ENCODE results near the gene PLEKHG3.

DNA sequence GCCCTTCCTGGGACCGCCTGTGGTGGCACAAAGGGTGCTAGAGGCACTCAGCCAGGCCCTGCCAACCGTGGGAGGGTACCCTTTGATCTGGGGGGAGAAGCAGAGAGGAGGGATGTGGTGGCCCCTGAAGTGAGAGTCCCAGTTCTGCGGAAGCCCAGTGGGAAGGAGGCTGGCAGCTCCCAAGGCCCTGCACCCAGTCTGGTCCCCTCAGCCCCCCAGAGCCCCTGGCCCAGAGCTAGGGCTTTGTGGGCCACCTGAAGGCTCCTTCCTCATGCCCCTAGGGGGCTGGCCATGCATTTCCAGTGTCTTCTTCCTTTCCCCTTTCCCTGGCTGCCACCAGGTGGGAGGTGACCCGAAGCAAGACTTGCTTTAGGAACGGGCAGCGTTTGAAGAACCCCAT, 44.3 kb downstream of the PLEKHG3 start:
- TF ChIP-seq, protein P1, sequence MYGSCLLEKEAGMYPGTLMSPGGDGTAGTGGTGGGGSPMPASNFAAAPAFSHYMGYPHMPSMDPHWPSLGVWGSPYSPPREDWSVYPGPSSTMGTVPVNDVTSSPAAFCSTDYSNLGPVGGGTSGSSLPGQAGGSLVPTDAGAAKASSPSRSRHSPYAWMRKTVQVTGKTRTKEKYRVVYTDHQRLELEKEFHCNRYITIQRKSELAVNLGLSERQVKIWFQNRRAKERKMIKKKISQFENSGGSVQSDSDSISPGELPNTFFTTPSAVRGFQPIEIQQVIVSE (CRISPR knock-in tag; IDR thresholded peaks at IDR 0.05; ENCODE audit: borderline replicate concordance), result no peak
- TF ChIP-seq, protein P2, sequence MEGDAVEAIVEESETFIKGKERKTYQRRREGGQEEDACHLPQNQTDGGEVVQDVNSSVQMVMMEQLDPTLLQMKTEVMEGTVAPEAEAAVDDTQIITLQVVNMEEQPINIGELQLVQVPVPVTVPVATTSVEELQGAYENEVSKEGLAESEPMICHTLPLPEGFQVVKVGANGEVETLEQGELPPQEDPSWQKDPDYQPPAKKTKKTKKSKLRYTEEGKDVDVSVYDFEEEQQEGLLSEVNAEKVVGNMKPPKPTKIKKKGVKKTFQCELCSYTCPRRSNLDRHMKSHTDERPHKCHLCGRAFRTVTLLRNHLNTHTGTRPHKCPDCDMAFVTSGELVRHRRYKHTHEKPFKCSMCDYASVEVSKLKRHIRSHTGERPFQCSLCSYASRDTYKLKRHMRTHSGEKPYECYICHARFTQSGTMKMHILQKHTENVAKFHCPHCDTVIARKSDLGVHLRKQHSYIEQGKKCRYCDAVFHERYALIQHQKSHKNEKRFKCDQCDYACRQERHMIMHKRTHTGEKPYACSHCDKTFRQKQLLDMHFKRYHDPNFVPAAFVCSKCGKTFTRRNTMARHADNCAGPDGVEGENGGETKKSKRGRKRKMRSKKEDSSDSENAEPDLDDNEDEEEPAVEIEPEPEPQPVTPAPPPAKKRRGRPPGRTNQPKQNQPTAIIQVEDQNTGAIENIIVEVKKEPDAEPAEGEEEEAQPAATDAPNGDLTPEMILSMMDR (IDR thresholded peaks at IDR 0.05), result no peak
- TF ChIP-seq NFE2L1 (CRISPR knock-in tag; IDR thresholded peaks at IDR 0.05), result no peak
- TF ChIP-seq, protein P3, sequence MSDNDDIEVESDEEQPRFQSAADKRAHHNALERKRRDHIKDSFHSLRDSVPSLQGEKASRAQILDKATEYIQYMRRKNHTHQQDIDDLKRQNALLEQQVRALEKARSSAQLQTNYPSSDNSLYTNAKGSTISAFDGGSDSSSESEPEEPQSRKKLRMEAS (CRISPR knock-in tag; IDR thresholded peaks at IDR 0.05), result no peak
- no peak for TF ChIP-seq RELA (CRISPR knock-in tag; IDR thresholded peaks at IDR 0.05; ENCODE audit: borderline replicate concordance)
- TF ChIP-seq, protein P4, sequence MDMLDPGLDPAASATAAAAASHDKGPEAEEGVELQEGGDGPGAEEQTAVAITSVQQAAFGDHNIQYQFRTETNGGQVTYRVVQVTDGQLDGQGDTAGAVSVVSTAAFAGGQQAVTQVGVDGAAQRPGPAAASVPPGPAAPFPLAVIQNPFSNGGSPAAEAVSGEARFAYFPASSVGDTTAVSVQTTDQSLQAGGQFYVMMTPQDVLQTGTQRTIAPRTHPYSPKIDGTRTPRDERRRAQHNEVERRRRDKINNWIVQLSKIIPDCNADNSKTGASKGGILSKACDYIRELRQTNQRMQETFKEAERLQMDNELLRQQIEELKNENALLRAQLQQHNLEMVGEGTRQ (CRISPR knock-in tag; IDR thresholded peaks at IDR 0.05), result no peak
- TF ChIP-seq NR3C1 (CRISPR knock-in tag; conservative IDR thresholded peaks at IDR 0.05; ENCODE audit: low read depth), result no peak
- no peak for TF ChIP-seq SP1 (CRISPR knock-in tag; conservative IDR thresholded peaks at IDR 0.05)
- no peak for TF ChIP-seq CBFB (CRISPR knock-in tag; IDR thresholded peaks at IDR 0.05; ENCODE audit: low read depth)
- TF ChIP-seq, protein P5, sequence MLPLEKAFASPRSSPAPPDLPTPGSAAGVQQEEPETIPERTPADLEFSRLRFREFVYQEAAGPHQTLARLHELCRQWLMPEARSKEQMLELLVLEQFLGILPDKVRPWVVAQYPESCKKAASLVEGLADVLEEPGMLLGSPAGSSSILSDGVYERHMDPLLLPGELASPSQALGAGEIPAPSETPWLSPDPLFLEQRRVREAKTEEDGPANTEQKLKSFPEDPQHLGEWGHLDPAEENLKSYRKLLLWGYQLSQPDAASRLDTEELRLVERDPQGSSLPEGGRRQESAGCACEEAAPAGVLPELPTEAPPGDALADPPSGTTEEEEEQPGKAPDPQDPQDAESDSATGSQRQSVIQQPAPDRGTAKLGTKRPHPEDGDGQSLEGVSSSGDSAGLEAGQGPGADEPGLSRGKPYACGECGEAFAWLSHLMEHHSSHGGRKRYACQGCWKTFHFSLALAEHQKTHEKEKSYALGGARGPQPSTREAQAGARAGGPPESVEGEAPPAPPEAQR (CRISPR knock-in tag; IDR thresholded peaks at IDR 0.05), result no peak
- TF ChIP-seq, protein P6, sequence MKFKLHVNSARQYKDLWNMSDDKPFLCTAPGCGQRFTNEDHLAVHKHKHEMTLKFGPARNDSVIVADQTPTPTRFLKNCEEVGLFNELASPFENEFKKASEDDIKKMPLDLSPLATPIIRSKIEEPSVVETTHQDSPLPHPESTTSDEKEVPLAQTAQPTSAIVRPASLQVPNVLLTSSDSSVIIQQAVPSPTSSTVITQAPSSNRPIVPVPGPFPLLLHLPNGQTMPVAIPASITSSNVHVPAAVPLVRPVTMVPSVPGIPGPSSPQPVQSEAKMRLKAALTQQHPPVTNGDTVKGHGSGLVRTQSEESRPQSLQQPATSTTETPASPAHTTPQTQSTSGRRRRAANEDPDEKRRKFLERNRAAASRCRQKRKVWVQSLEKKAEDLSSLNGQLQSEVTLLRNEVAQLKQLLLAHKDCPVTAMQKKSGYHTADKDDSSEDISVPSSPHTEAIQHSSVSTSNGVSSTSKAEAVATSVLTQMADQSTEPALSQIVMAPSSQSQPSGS (CRISPR knock-in tag; IDR thresholded peaks at IDR 0.05; ENCODE audit: borderline replicate concordance, low read depth), result no peak

Data from WTC11 (cell line).